Adrenal gland (tissue), 12 donors: Measurements from ENCODE around the gene RSAD2. TPM values are rescaled to one million over a fixed set of nuclear protein-coding genes. Genes with fewer than 3 reads are reported as not detected.

Experiments used
- DNase-seq, 7 donors: peaks; one replicate each; pipeline ENCODE4 v3.0.0-alpha.2; 2019 to 2020
- H3K27ac ChIP-seq, 5 donors: fragments of 200-600 bp; sonication (generic) in 4 of 5; 1 replicate in 3 of 5; 2 replicates in 2 of 5; pipeline versions ENCODE4 v1.5.1 to v1.8.0; 2016 to 2020; ENCODE audit warnings: mild to moderate bottlenecking in 1 of 5
- H3K27me3 ChIP-seq: fragments of 200-600 bp; 2 replicates; pipeline ENCODE4 v1.8.0; 2021
- H3K36me3 ChIP-seq, 2 donors: fragments of 200-600 bp; replicated peaks in 1 of 2; 1 replicate in 1 of 2; 2 replicates in 1 of 2; pipeline versions ENCODE4 v1.5.1 to v1.8.0; 2018 to 2022
- H3K4me1 ChIP-seq, 2 donors: fragments of 200-600 bp; replicated peaks in 1 of 2; 1 replicate in 1 of 2; 2 replicates in 1 of 2; pipeline versions ENCODE4 v1.5.1 to v1.8.0; 2018 to 2021
- H3K4me3 ChIP-seq, 4 donors: fragments of 200-600 bp; sonication (generic) in 3 of 4; one replicate each; pipeline ENCODE4 v1.5.1; 2016 to 2018
- H3K9me3 ChIP-seq, 3 donors: fragments of 200-600 bp; sonication (generic) in 1 of 3; replicated peaks in 1 of 3; 1 replicate in 2 of 3; 2 replicates in 1 of 3; pipeline versions ENCODE4 v1.5.1 to v1.8.0; 2016 to 2021
- POLR2A ChIP-seq, 2 donors: fragments of 450-650 bp; IDR thresholded peaks; one replicate each; pipeline ENCODE4 v1.6.1; 2017; ENCODE audit warnings: antibody characterized with exemption in 2 of 2, mild to moderate bottlenecking in 2 of 2, moderate library complexity in 1 of 2
- WGBS, 4 donors: extraction: QIAGEN DNeasy Blood & Tissue Kit in 2 of 4; methylation state at CpG; one replicate each; pipeline versions ENCODE4 v1.1.5 to v1.1.7; 2013 to 2017; 5-methylcytosine and 5-hydroxymethylcytosine counted together
- intact Hi-C, 2 donors: fragments of 100-400 bp; cut with DNase I; formaldehyde crosslinking; loops; one replicate each; pipeline versions ENCODE4 v1.14.1 to v1.15.0; 2022 to 2023
- polyA plus RNA-seq, 3 donors: library from polyadenylated mRNA; stranded (reverse); fragments of 200-250 nt in 2 of 3; fragments of 350-450 nt in 1 of 3; fragmentation: Illumina TruSeq in 1 of 3; extraction: RNeasy Lipid Tissue Mini Kit (QIAGEN cat#74804) in 1 of 3; gene quantifications; one replicate each; pipeline ENCODE4 v1.2.3, GENCODE V29; 2013 to 2014
- total RNA-seq, 9 donors: library from RNA; depleted of rRNA in 4 of 9; stranded (reverse); fragments of >200 nt in 4 of 9; fragments of 120-200 nt in 1 of 9; fragmentation: NEBNext Ultra II Directional in 1 of 9; extraction: Animal tissue kit (Norgen Biotek cat#: 25700) in 1 of 9; gene quantifications; one replicate each; pipeline versions ENCODE4 v1.1.0 to v1.2.4, GENCODE V29; 2013 to 2023
- TF ChIP-seq, protein P1 (sequence below), 6 experiments: fragments of 450-650 bp in 4 of 6; fragments of 200-600 bp in 2 of 6; sonication (generic) in 1 of 6; IDR thresholded peaks; 1 replicate in 5 of 6; 2 replicates in 1 of 6; pipeline versions ENCODE4 v1.5.1 to v1.8.0; 2016 to 2021; ENCODE audit warnings: antibody characterized with exemption in 6 of 6, mild to moderate bottlenecking in 2 of 6, moderate library complexity in 1 of 6
- donor health status: healthy with polysubstance abuse.
- donor health status: Bipolar disorder and iron deficiency.
- donor health status: DM: yes; HTN: yes; CAD: no.
- donor health status: DM: no; HTN: no; CAD: no.
- donor health status: DM: no; HTN: no; CAD: no.
- donor health status: DM: yes; HTN: yes; CAD: no.

RSAD2 gene
- total and polyA plus RNA-seq, 12 donors: 1.2 to 11.5 (median 4.1) TPM

DNA sequence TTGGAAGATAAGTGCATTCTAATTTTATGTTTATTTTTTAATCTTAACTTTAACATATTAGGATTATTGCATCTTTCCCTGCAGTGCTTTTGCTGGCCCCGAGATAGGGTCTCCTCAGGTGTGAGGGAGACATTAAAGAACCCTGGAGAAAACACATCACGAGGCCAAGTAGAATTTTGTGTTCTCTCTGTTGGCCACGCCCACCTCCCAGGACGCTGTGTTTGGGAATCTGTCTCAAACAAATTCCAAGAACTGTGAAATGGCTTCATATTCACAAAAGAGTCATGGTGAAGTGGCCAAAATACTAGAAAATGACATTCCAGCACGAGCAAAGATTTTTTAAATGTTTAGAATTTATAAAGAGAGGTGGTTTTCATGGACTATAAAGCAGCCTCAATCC, 67.0 kb downstream of the RSAD2 start:
- peak overlapping the region in 1 of 5 donors; percentile 18 for H3K27ac ChIP-seq
- DNase-seq: peak in 1 of 7 donors; percentile 50

DNA sequence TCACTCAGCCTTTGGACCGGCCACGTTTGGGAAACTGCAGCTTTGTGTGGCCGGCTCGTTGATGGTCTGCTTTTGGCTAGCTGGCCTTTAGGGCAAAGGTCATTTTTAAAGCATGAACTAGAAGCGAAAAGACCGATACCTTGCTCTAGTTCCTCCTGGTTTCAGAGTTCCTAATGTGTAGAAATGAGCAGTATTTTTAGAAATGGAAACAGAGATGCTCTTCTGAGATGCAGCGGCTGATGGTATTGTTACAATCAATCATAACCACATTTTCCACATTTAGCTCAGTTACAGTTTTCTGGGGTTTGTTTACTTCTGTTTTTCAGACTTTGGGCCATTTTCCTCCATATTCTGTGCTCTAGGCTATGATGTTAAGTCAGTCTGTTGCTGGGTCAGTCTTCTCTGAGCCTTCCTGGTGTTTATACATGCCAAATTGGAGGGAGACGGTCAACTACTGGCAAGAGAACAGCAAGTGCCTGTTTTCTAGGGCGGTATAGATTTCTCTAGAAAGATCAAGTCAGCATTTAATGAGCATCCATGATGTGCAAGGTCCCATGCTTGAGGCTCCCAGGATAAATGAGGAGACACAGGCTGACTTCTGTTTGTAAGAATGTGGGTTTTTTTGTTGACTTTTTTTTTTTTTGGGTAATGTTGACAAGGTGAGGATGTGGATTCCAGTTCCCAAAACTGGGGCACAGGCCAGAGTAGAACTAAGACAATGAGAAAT, 67.7 kb downstream of the RSAD2 start:
- Histone ChIP-seq H3K36me3 (peaks cover 0 to 9% of the 10 kb centered on the region in 2 donors), H3K9me3 (no peaks in the 10 kb centered on the region), H3K4me3 (no peak overlapping the region), H3K4me1 (peaks cover 10 to 28% of the 10 kb centered on the region in 2 donors), H3K27me3 (no peaks in the 10 kb centered on the region), H3K27ac (peak overlapping the region in 2 of 5 donors; percentile 9 to 18)
- 54 to 69% (median 59%) methylated on average over 9 of the region's 9 CpGs for WGBS, 4 donors
- intact Hi-C loops: no loop called here
- TF ChIP-seq POLR2A (IDR thresholded peaks at IDR 0.05): no peak
- TF ChIP-seq, protein P1, sequence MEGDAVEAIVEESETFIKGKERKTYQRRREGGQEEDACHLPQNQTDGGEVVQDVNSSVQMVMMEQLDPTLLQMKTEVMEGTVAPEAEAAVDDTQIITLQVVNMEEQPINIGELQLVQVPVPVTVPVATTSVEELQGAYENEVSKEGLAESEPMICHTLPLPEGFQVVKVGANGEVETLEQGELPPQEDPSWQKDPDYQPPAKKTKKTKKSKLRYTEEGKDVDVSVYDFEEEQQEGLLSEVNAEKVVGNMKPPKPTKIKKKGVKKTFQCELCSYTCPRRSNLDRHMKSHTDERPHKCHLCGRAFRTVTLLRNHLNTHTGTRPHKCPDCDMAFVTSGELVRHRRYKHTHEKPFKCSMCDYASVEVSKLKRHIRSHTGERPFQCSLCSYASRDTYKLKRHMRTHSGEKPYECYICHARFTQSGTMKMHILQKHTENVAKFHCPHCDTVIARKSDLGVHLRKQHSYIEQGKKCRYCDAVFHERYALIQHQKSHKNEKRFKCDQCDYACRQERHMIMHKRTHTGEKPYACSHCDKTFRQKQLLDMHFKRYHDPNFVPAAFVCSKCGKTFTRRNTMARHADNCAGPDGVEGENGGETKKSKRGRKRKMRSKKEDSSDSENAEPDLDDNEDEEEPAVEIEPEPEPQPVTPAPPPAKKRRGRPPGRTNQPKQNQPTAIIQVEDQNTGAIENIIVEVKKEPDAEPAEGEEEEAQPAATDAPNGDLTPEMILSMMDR (IDR thresholded peaks at IDR 0.05): no peak
- DNase-seq: peak in 1 of 7 donors; percentile 43

More for the DNA sequence above, 67.0 kb downstream of the RSAD2 start:
- TF ChIP-seq, protein P1 (IDR thresholded peaks at IDR 0.05): no peak
- TF ChIP-seq POLR2A (IDR thresholded peaks at IDR 0.05): no peak
- Histone ChIP-seq H3K4me3 (no peak overlapping the region), H3K27me3 (no peaks in the 10 kb centered on the region), H3K4me1 (peaks cover 10 to 31% of the 10 kb centered on the region in 2 donors), H3K9me3 (no peaks in the 10 kb centered on the region), H3K36me3 (peaks cover 0 to 9% of the 10 kb centered on the region in 2 donors)
- intact Hi-C loops: no loop called here
- WGBS, 4 donors: 72 to 79% (median 75%) methylated on average over 5 of the region's 5 CpGs

DNA sequence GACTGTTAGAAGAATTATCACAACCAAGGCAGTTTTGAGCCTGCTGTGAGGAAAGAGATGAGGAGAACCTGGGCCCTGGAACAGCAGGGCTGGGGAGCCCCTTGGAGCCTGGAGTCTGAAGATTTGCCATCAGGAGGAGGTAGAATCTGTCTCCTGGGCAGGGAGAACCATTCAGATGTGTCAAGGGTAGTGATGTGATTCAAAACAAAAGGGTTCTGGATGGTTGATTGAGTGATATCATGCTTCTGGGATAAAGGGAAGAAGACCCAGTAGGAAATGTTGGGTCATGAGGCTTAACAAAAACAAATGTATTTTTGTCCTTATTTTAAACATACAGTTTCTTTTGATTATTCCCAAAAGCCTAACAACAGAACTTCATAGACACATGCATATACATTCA, 68.2 kb downstream of the RSAD2 start:
- H3K4me1 ChIP-seq: peaks cover 10 to 25% of the 10 kb centered on the region in 2 donors
- DNase-seq: peak in 1 of 7 donors; percentile 25
- H3K27me3 ChIP-seq: no peaks in the 10 kb centered on the region
- H3K4me3 ChIP-seq: no peak overlapping the region
- peaks cover 0 to 9% of the 10 kb centered on the region in 2 donors for H3K36me3 ChIP-seq
- H3K27ac ChIP-seq: peak overlapping the region in 1 of 5 donors; percentile 18
- intact Hi-C loops: no loop called here
- no peaks in the 10 kb centered on the region for H3K9me3 ChIP-seq
- no peak for TF ChIP-seq POLR2A (IDR thresholded peaks at IDR 0.05)
- TF ChIP-seq, protein P1 (IDR thresholded peaks at IDR 0.05): no peak

DNA sequence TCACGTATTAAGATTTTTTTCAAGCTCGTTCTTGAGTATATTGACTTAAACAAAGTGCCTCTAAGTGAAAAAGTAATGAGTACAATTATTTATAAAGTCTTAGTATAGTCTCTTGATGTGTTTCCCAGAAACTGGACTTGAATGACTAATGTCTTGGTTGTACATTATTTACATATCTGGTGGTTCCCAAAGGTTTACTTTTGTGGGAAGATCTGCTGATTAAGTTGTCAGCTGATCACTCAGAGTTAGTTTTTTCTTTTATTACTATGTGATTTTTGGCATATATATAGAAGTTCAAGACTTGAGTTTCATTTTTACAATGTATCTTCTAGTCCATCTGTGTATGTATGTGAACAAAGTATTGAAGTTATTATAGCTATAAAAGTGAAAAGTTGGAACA, 69.1 kb downstream of the RSAD2 start:
- intact Hi-C loops: no loop called here
- 85 to 93% (median 91%) methylated on average over 2 of the region's 2 CpGs for WGBS, 4 donors
- H3K4me3 ChIP-seq: no peak overlapping the region
- H3K27me3 ChIP-seq: no peaks in the 10 kb centered on the region
- peaks cover 10 to 22% of the 10 kb centered on the region in 2 donors for H3K4me1 ChIP-seq
- peaks cover 0 to 6% of the 10 kb centered on the region in 2 donors for H3K36me3 ChIP-seq
- no peak overlapping the region for H3K27ac ChIP-seq
- no peak for DNase-seq
- no peaks in the 10 kb centered on the region for H3K9me3 ChIP-seq
- TF ChIP-seq, protein P1 (IDR thresholded peaks at IDR 0.05): no peak
- TF ChIP-seq POLR2A (IDR thresholded peaks at IDR 0.05): no peak

Other genes with a start within 250 kb of the RSAD2 start
- 10 to 100 TPM in 3 of 9 donors, 1 to 10 TPM in 6; 3.7 to 18.8 (median 7.4) TPM for gene CMPK2, start 11.9 kb upstream of the RSAD2 start, total RNA-seq
- 1 to 10 TPM; 2.4 to 9.3 (median 4.2) TPM for gene CMPK2, start 11.9 kb upstream of the RSAD2 start, polyA plus RNA-seq
- gene RNF144A, start 39.6 kb downstream of the RSAD2 start, total RNA-seq: 100 to 1,000 TPM in 1 of 9 donors, 10 to 100 TPM in 8; 25.7 to 103 (median 60.3) TPM
- 10 to 100 TPM; 13.0 to 18.1 (median 15.2) TPM for gene RNF144A, start 39.6 kb downstream of the RSAD2 start, polyA plus RNA-seq